Activated naive CD8-positive, alpha-beta T cell (primary cell): ENCODE data around the gene HBA2.
"Not testable (repeated sequence)": the region's sequence is repeated elsewhere in the genome, so short reads cannot be mapped to it uniquely, and the experiment has no call there.

Source experiments
- H3K27ac Mint-ChIP-seq: one replicate; pipeline ENCODE4 v1.8.0; 2021; ENCODE audit warnings: mixed read lengths
- H3K27me3 Mint-ChIP-seq: one replicate; pipeline ENCODE4 v1.8.0; 2021; ENCODE audit warnings: mixed read lengths
- H3K36me3 Mint-ChIP-seq: one replicate; pipeline ENCODE4 v1.8.0; 2021; ENCODE audit warnings: mixed read lengths
- H3K4me1 Mint-ChIP-seq: one replicate; pipeline ENCODE4 v1.8.0; 2021; ENCODE audit warnings: low read depth, mixed read lengths
- H3K4me3 Mint-ChIP-seq: one replicate; pipeline ENCODE4 v1.8.0; 2021; ENCODE audit warnings: mild to moderate bottlenecking, mixed read lengths
- H3K9me3 Mint-ChIP-seq: one replicate; pipeline ENCODE4 v1.8.0; 2021; ENCODE audit warnings: low read depth, mixed read lengths

The HBA2 gene

DNA sequence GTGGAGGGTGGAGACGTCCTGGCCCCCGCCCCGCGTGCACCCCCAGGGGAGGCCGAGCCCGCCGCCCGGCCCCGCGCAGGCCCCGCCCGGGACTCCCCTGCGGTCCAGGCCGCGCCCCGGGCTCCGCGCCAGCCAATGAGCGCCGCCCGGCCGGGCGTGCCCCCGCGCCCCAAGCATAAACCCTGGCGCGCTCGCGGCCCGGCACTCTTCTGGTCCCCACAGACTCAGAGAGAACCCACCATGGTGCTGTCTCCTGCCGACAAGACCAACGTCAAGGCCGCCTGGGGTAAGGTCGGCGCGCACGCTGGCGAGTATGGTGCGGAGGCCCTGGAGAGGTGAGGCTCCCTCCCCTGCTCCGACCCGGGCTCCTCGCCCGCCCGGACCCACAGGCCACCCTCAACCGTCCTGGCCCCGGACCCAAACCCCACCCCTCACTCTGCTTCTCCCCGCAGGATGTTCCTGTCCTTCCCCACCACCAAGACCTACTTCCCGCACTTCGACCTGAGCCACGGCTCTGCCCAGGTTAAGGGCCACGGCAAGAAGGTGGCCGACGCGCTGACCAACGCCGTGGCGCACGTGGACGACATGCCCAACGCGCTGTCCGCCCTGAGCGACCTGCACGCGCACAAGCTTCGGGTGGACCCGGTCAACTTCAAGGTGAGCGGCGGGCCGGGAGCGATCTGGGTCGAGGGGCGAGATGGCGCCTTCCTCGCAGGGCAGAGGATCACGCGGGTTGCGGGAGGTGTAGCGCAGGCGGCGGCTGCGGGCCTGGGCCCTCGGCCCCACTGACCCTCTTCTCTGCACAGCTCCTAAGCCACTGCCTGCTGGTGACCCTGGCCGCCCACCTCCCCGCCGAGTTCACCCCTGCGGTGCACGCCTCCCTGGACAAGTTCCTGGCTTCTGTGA, 4.1 kb downstream of the HBA2 start, which contains the start of gene HBA1:
Gene HBA1 (plus strand): TSS at position 204 of the 906 bp plus-strand sequence. CDS start 37 bp downstream, at position 241.
- Mint-ChIP-seq H3K4me3 (peak within 1 kb of the TSS; percentile 51), H3K4me1 (peaks cover 22% of the 10 kb centered on the region), H3K27me3 (peaks cover 23% of the 10 kb centered on the region)
- H3K9me3 Mint-ChIP-seq, H3K27ac Mint-ChIP-seq, H3K36me3 Mint-ChIP-seq: not testable (repeated sequence)

DNA sequence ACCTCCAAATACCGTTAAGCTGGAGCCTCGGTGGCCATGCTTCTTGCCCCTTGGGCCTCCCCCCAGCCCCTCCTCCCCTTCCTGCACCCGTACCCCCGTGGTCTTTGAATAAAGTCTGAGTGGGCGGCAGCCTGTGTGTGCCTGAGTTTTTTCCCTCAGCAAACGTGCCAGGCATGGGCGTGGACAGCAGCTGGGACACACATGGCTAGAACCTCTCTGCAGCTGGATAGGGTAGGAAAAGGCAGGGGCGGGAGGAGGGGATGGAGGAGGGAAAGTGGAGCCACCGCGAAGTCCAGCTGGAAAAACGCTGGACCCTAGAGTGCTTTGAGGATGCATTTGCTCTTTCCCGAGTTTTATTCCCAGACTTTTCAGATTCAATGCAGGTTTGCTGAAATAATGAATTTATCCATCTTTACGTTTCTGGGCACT, 4.7 kb downstream of the HBA2 start:
- H3K27me3 Mint-ChIP-seq: peaks cover 22% of the 10 kb centered on the region
- no peaks in the 10 kb centered on the region for H3K9me3 Mint-ChIP-seq
- H3K4me3 Mint-ChIP-seq: peak overlapping the region; percentile 51
- no peaks in the 10 kb centered on the region for H3K36me3 Mint-ChIP-seq
- H3K27ac Mint-ChIP-seq: no peak overlapping the region
- peaks cover 21% of the 10 kb centered on the region for H3K4me1 Mint-ChIP-seq

DNA sequence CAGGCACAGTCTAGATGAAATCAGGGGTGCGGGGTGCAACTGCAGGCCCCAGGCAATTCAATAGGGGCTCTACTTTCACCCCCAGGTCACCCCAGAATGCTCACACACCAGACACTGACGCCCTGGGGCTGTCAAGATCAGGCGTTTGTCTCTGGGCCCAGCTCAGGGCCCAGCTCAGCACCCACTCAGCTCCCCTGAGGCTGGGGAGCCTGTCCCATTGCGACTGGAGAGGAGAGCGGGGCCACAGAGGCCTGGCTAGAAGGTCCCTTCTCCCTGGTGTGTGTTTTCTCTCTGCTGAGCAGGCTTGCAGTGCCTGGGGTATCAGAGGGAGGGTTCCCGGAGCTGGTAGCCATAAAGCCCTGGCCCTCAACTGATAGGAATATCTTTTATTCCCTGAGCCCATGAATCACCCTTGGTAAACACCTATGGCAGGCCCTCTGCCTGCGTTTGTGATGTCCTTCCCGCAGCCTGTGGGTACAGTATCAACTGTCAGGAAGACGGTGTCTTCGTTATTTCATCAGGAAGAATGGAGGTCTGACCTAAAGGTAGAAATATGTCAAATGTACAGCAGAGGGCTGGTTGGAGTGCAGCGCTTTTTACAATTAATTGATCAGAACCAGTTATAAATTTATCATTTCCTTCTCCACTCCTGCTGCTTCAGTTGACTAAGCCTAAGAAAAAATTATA, 5.4 kb downstream of the HBA2 start:
- Mint-ChIP-seq H3K27ac (no peak overlapping the region), H3K36me3 (no peaks in the 10 kb centered on the region), H3K4me3 (peak overlapping the region; percentile 51), H3K9me3 (no peaks in the 10 kb centered on the region), H3K27me3 (peaks cover 22% of the 10 kb centered on the region), H3K4me1 (peaks cover 21% of the 10 kb centered on the region)

DNA sequence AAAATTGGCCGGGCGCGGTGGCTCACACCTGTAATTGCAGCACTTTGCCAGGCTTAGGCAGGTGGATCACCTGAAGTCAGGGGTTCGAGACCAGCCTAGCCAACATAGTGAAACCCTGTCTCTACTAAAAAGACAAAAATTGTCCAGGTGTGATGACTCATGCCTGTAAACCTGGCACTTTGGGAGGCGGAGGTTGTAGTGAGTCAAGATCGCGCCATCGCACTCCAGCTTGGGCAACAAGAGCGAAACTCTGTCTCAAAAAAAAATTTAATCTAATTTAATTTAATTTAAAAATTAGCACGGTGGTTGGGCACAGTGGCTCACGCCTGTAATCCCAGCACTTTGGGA, 6.0 kb downstream of the HBA2 start:
- H3K27ac Mint-ChIP-seq: no peak overlapping the region

DNA sequence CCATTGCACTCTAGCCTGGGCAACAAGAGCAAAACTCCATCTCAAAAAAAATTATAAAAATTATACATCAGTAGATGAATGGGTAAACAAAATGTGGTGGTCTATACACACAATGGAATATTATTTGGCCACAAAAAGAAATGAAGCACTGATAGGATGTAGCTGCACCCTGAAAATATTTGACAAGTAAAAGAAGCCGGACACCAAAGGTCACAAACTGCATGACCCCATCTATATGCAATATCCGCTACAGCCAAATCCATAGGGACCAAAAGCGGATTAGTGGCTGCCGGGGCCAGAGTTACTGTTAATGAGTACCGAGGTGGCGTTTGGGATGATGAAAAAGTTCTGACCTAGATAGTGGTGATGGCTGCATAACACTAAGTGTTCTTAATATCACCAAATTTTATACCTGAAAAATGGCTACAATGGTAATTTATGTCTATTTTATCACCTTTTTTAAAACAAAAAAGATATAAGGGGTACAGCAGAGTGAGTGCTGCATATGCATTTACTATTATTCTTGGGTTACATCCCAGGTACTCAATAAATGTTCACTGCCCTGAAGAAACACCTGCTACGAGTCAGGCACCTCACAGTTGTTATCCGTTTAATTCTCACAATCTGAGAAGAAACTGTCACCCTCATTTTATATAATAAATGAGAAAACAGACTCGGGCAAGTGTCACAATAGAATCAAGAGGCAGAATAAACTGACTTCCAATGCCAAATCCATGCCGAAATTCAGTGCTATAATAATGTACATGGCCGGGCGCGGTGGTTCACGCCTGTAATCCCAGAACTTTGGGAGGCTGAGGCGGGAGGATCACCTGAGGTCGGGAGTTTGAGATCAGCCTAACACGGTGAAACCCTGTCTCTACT, 6.8 kb downstream of the HBA2 start:
- Mint-ChIP-seq H3K9me3 (no peaks in the 10 kb centered on the region), H3K4me3 (peak overlapping the region; percentile 68), H3K27ac (no peak overlapping the region), H3K4me1 (peaks cover 18% of the 10 kb centered on the region), H3K27me3 (peaks cover 20% of the 10 kb centered on the region), H3K36me3 (no peaks in the 10 kb centered on the region)

More for the DNA sequence above, 6.0 kb downstream of the HBA2 start:
- H3K9me3 Mint-ChIP-seq: no peaks in the 10 kb centered on the region
- H3K27me3 Mint-ChIP-seq: peaks cover 22% of the 10 kb centered on the region
- no peak overlapping the region for H3K4me3 Mint-ChIP-seq
- no peaks in the 10 kb centered on the region for H3K36me3 Mint-ChIP-seq
- peaks cover 21% of the 10 kb centered on the region for H3K4me1 Mint-ChIP-seq

DNA sequence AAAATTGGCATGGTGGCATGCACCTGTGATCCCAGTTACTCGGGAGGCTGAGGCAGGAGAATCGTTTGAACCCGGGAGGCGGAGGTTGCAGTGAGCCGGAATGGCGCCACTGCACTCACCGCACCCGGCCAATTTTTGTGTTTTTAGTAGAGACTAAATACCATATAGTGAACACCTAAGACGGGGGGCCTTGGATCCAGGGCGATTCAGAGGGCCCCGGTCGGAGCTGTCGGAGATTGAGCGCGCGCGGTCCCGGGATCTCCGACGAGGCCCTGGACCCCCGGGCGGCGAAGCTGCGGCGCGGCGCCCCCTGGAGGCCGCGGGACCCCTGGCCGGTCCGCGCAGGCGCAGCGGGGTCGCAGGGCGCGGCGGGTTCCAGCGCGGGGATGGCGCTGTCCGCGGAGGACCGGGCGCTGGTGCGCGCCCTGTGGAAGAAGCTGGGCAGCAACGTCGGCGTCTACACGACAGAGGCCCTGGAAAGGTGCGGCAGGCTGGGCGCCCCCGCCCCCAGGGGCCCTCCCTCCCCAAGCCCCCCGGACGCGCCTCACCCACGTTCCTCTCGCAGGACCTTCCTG, 7.5 kb downstream of the HBA2 start, which contains the start of gene HBQ1:
Gene HBQ1 (plus strand): TSS at position 359 of the 575 bp plus-strand sequence. CDS start 28 bp downstream, at position 387.
- peaks cover 11% of the 10 kb centered on the region for H3K4me1 Mint-ChIP-seq
- H3K4me3 Mint-ChIP-seq: peak within 1 kb of the TSS; percentile 68
- H3K27ac Mint-ChIP-seq: no peak within 1 kb of the TSS
- no peaks in the 10 kb centered on the region for H3K9me3 Mint-ChIP-seq
- H3K36me3 Mint-ChIP-seq: no peaks in the 10 kb centered on the region
- H3K27me3 Mint-ChIP-seq: peaks cover 13% of the 10 kb centered on the region

DNA sequence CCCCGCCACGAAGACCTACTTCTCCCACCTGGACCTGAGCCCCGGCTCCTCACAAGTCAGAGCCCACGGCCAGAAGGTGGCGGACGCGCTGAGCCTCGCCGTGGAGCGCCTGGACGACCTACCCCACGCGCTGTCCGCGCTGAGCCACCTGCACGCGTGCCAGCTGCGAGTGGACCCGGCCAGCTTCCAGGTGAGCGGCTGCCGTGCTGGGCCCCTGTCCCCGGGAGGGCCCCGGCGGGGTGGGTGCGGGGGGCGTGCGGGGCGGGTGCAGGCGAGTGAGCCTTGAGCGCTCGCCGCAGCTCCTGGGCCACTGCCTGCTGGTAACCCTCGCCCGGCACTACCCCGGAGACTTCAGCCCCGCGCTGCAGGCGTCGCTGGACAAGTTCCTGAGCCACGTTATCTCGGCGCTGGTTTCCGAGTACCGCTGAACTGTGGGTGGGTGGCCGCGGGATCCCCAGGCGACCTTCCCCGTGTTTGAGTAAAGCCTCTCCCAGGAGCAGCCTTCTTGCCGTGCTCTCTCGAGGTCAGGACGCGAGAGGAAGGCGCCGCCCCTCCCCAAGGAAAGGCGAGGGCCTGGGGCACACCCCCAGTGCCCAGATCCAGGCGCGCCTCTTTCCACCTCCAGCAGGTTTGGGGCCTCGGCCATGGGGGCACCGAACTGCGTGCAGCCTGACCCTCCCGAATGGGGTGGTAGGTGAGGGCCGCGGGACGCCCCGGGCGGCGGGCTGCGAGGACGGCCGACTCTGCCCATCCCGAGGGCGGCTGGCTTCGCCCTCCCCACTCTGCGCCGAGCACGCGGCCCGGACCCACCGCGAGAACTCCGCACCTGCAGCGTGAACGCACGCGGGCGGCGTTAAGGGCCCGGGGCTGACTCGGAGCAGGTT, 8.2 kb downstream of the HBA2 start:
- Mint-ChIP-seq H3K4me1 (peaks cover 6% of the 10 kb centered on the region), H3K36me3 (no peaks in the 10 kb centered on the region), H3K27me3 (peaks cover 9% of the 10 kb centered on the region), H3K4me3 (peak overlapping the region; percentile 64), H3K27ac (no peak overlapping the region), H3K9me3 (no peaks in the 10 kb centered on the region)

DNA sequence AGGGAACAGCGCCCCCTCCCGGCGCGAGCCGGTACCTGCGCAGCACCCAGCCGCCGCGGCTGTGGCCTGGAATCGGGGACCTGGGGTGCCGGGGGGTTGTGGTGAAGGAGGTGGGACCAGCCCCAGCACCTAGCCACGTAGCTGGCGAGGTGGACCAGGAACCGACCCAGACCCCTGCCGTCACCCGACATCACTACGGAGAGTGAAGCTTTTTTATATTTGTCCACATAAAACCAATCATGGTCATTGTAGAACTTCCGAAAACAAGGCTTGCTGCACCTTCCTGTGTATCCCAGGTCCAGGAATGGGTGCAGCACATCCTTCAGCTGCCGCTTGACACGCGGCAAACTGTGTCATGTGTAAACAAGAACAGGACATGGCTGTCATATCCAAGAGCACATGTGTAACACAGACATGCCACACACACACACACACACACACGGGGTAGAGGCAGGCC, 8.9 kb downstream of the HBA2 start:
- no peaks in the 10 kb centered on the region for H3K36me3 Mint-ChIP-seq
- no peak overlapping the region for H3K27ac Mint-ChIP-seq
- H3K4me3 Mint-ChIP-seq: peak overlapping the region; percentile 23
- no peaks in the 10 kb centered on the region for H3K9me3 Mint-ChIP-seq
- peaks cover 6% of the 10 kb centered on the region for H3K4me1 Mint-ChIP-seq
- peaks cover 9% of the 10 kb centered on the region for H3K27me3 Mint-ChIP-seq

DNA sequence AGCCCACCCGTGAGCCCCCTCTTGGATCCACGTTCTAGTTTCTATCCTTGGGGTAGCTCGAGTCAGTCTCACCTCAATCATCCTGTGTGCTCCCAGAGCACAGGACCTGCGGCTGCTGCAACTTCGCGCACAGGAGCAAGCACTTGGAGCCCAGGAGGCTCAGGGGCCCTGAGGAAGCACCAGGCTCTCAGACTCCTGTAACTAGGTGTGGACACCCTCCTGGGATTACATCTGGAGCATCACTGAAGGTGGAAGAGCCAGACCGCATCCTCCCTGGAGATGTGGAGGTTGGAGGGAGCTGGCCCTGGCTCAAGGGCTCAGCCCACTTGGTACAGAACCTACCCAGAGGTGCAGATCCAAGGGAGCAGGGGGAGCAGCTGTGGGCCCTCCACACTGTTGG, 10.3 kb downstream of the HBA2 start:
- Mint-ChIP-seq H3K4me1 (peaks cover 3% of the 10 kb centered on the region), H3K36me3 (no peaks in the 10 kb centered on the region), H3K9me3 (no peaks in the 10 kb centered on the region), H3K4me3 (no peak overlapping the region), H3K27me3 (peaks cover 3% of the 10 kb centered on the region), H3K27ac (no peak overlapping the region)

DNA sequence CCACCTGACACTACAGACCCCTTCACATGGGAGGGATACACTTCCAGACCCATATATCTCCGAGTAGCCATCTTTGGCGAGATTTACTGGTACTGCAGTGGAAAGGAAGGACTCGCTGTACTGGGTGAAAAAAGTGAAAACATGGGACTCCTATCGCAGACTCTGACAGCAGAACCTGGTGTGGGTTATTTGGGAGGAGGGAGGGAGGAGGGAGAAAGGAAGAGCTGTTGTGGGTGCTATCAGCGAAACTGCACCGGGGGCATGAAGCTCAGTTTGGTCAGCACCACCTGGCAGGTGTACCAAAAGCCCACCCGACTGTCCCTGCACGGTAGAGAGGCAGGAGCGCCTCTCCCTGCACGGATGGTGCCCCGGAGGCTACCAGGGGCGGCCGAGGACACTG, 12.5 kb downstream of the HBA2 start:
- no peaks in the 10 kb centered on the region for H3K36me3 Mint-ChIP-seq
- H3K27me3 Mint-ChIP-seq: no peaks in the 10 kb centered on the region
- H3K4me3 Mint-ChIP-seq: no peak overlapping the region
- no peak overlapping the region for H3K27ac Mint-ChIP-seq
- H3K9me3 Mint-ChIP-seq: no peaks in the 10 kb centered on the region
- H3K4me1 Mint-ChIP-seq: peaks cover 12% of the 10 kb centered on the region

DNA sequence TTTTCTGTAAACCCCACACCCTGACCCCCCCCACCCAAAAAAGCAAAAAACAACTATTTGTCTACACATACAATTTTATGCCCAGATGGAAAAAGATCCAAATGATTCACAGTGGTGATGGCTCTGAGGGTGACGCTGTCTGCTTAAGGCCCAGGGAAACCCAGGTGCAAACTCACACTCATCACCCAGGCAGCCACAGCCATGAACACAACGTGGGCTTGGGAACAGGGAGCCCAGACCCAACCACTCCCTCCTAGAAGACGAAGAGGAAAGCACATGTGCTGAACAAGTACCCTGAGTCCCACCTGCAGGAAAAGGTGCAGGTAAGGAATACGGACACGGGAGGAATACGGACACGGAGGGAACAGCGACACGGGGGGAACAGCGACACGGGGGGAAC, 13.0 kb downstream of the HBA2 start:
- H3K27me3 Mint-ChIP-seq: no peaks in the 10 kb centered on the region
- no peaks in the 10 kb centered on the region for H3K9me3 Mint-ChIP-seq
- peaks cover 12% of the 10 kb centered on the region for H3K4me1 Mint-ChIP-seq
- no peaks in the 10 kb centered on the region for H3K36me3 Mint-ChIP-seq
- no peak overlapping the region for H3K27ac Mint-ChIP-seq
- no peak overlapping the region for H3K4me3 Mint-ChIP-seq

DNA sequence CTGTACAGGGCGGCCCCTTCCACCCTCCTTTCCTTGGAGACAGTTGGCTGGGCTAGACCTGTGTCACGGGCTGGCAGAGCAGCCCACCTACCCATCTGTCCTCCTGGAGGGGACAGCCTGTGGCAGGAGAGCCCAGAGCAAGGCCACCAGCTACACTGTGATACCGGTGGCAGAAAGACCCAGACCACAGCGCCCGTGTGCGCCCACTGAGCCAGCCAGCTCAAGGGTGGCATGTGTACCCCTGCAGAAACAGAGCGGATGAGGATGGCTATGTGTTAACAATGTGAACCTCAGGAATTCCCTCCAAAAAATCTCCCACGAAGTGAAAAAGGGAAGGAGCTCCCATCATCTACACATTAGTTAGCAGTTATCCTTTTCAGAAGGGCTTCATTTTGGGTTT, 14.7 kb downstream of the HBA2 start:
- H3K36me3 Mint-ChIP-seq: no peaks in the 10 kb centered on the region
- H3K27ac Mint-ChIP-seq: no peak overlapping the region

DNA sequence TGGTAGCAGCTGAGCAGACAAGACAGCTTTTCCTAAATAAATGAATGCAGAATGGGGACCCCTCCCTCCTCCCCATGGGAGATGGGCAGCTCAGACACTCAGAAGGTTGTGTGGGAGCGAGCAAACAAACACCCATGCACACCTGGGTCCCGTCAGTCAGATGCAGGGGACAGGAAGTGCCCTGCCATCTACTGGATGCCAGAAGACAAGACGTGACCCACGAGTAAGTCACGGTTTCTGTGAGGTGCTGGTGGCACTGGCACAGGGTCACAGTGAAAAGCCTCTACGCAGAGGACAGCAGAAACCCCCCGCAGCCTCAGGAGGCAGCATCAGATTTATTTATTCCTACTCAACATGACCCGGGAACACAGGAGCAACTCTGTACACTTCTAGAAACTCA, 16.0 kb downstream of the HBA2 start:
- Mint-ChIP-seq H3K9me3 (no peaks in the 10 kb centered on the region), H3K27me3 (no peaks in the 10 kb centered on the region), H3K4me3 (no peak overlapping the region), H3K27ac (no peak overlapping the region), H3K4me1 (peaks cover 12% of the 10 kb centered on the region), H3K36me3 (no peaks in the 10 kb centered on the region)

More for the DNA sequence above, 14.7 kb downstream of the HBA2 start:
- no peaks in the 10 kb centered on the region for H3K9me3 Mint-ChIP-seq
- peaks cover 12% of the 10 kb centered on the region for H3K4me1 Mint-ChIP-seq
- H3K4me3 Mint-ChIP-seq: no peak overlapping the region
- H3K27me3 Mint-ChIP-seq: no peaks in the 10 kb centered on the region
